Measurements from ENCODE around the gene OR10A5. TPM values are rescaled to one million over a fixed set of nuclear protein-coding genes. Genes with fewer than 3 reads are reported as not detected.

Gene OR10A5
- total RNA-seq, 1 experiment from 2014 or later = not detected

DNA sequence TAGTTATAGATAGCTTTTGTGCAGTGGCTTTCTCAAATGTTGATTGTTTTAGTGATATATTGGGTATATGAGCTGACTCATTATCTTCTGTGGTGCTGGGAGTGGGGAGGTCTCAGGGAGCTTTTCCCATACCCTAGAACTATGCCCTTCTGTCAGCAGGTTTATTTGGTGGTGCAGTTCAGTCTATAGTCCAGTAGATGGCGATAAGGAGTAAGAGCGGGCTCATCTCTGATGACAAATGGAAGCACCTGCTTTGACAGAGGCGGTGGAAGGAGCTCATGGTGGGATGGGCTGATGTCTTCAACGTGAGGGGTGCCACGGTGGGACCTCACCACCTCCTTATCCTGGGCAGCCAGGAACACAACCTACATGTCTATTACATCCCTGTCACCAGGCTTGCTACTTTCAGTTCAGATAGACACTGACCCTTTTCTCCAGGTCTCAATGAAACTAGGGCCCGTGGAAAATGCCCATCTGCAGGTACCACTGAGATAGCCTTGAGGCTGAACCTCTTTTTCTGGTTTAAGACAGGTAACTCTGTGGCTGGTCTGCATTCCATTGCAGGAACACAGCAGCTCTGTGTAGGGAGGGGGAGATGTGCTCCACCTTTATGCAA, 33.0 kb upstream of the OR10A5 start:
- intact Hi-C loops (cut with micrococcal nuclease; ENCODE audit: unreplicated experiment) = no loop called here
- Histone ChIP-seq H3K4me3 (no peak overlapping the region), H3K9me3 (ENCODE audit: insufficient read depth, low read depth) (no peaks in the 10 kb centered on the region), H3K79me2 (ENCODE audit: low read depth) (no peaks in the 10 kb centered on the region), H3F3A (ENCODE audit: insufficient read depth, low read depth) (no peaks in the 10 kb centered on the region), H3K9me2 (ENCODE audit: insufficient read depth) (no peaks in the 10 kb centered on the region), H3K36me3 (ENCODE audit: low read depth) (no peaks in the 10 kb centered on the region), H4K20me1 (ENCODE audit: insufficient read depth) (no peaks in the 10 kb centered on the region), H3K27me3 (ENCODE audit: insufficient read depth, low read depth) (no peaks in the 10 kb centered on the region), H3K4me2 (no peak overlapping the region), H3K27ac (no peak overlapping the region), H2AFZ (no peak overlapping the region), H3K4me1 (replicated peaks; ENCODE audit: insufficient read depth) (no peaks in the 10 kb centered on the region)
- ChIA-PET POLR2A (ENCODE audit: unreplicated experiment) (no interaction called here), CTCF (no interaction called here)
- BruUV-seq (replicated peaks) = no TSS peak
- TF ChIP-seq, protein P1, sequence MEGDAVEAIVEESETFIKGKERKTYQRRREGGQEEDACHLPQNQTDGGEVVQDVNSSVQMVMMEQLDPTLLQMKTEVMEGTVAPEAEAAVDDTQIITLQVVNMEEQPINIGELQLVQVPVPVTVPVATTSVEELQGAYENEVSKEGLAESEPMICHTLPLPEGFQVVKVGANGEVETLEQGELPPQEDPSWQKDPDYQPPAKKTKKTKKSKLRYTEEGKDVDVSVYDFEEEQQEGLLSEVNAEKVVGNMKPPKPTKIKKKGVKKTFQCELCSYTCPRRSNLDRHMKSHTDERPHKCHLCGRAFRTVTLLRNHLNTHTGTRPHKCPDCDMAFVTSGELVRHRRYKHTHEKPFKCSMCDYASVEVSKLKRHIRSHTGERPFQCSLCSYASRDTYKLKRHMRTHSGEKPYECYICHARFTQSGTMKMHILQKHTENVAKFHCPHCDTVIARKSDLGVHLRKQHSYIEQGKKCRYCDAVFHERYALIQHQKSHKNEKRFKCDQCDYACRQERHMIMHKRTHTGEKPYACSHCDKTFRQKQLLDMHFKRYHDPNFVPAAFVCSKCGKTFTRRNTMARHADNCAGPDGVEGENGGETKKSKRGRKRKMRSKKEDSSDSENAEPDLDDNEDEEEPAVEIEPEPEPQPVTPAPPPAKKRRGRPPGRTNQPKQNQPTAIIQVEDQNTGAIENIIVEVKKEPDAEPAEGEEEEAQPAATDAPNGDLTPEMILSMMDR (conservative IDR thresholded peaks at IDR 0.05) = peak; percentile 85
- no peak for TF ChIP-seq EZH2 (IDR thresholded peaks at IDR 0.05; ENCODE audit: low read depth)
- peak; percentile 11 to 31 for DNase-seq

DNA sequence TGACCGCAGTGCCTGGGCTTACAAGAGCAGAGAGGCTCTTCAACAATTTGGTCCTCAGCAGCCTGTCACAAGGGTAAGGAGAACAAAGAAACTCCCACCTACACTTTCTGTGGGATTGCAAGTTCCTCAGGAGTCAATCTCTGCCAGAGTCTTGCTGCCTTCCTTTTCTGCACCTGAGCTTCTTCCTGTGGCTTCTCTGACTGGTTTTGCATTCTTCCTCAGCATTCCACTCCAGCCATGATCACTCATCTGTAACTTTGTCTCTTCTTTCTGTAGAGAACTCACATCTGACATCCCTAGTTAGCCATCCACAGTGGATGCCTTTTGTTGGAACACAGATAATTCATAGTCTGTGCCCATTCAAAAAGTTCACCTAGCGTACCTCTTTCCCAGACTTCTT, 31.8 kb upstream of the OR10A5 start:
- no peaks in the 10 kb centered on the region for H3K79me2 ChIP-seq (ENCODE audit: low read depth)
- no peaks in the 10 kb centered on the region for H3K36me3 ChIP-seq (ENCODE audit: low read depth)
- no peak overlapping the region for H3K4me3 ChIP-seq
- ChIA-PET POLR2A (ENCODE audit: unreplicated experiment) (no interaction called here), CTCF (no interaction called here)
- H3K4me2 ChIP-seq = no peak overlapping the region
- no peaks in the 10 kb centered on the region for H3K4me1 ChIP-seq (replicated peaks; ENCODE audit: insufficient read depth)
- no peaks in the 10 kb centered on the region for H4K20me1 ChIP-seq (ENCODE audit: insufficient read depth)
- no peaks in the 10 kb centered on the region for H3K9me2 ChIP-seq (ENCODE audit: insufficient read depth)
- no TSS peak for BruUV-seq (replicated peaks)
- no peaks in the 10 kb centered on the region for H3F3A ChIP-seq (ENCODE audit: insufficient read depth, low read depth)
- no peak overlapping the region for H2AFZ ChIP-seq
- no peak overlapping the region for H3K27ac ChIP-seq
- H3K9me3 ChIP-seq (ENCODE audit: insufficient read depth, low read depth) = no peaks in the 10 kb centered on the region
- TF ChIP-seq EZH2 (IDR thresholded peaks at IDR 0.05; ENCODE audit: low read depth) = no peak
- TF ChIP-seq, protein P1 (conservative IDR thresholded peaks at IDR 0.05) = no peak
- DNase-seq = no peak
- H3K27me3 ChIP-seq (ENCODE audit: insufficient read depth, low read depth) = no peaks in the 10 kb centered on the region
- intact Hi-C loops (cut with micrococcal nuclease; ENCODE audit: unreplicated experiment) = no loop called here

DNA sequence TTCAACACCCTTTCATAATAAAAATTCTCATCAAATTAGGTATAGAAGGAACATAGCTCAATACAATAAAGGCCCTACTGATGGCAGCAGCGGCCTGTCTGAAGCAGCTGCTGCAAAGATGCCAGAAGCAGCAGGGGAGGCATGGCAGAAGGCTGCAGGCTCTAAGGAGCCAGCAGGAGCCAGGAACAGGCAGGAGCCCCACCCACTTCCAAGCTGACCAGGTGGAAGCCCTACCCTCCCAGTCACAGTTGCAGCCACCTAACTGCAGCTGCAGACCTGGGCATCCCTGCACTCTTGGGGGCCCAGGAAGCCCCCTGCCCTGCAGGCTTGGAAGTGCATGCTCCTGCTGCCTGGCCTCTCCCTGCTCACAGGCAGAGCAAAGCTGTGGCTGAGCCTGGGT, 27.8 kb upstream of the OR10A5 start:
- CTCF ChIA-PET = no interaction called here

More for the DNA sequence above, 27.8 kb upstream of the OR10A5 start:
- Histone ChIP-seq H3K79me2 (ENCODE audit: low read depth) (no peaks in the 10 kb centered on the region), H3K9me2 (ENCODE audit: insufficient read depth) (no peaks in the 10 kb centered on the region), H3F3A (ENCODE audit: insufficient read depth, low read depth) (no peaks in the 10 kb centered on the region), H4K20me1 (ENCODE audit: insufficient read depth) (no peaks in the 10 kb centered on the region), H3K36me3 (ENCODE audit: low read depth) (no peaks in the 10 kb centered on the region), H3K27me3 (ENCODE audit: insufficient read depth, low read depth) (no peaks in the 10 kb centered on the region), H3K4me1 (replicated peaks; ENCODE audit: insufficient read depth) (no peaks in the 10 kb centered on the region), H3K27ac (no peak overlapping the region), H3K9me3 (ENCODE audit: insufficient read depth, low read depth) (no peaks in the 10 kb centered on the region), H3K4me3 (no peak overlapping the region), H2AFZ (no peak overlapping the region), H3K4me2 (no peak overlapping the region)
- intact Hi-C loops (cut with micrococcal nuclease; ENCODE audit: unreplicated experiment) = no loop called here
- POLR2A ChIA-PET (ENCODE audit: unreplicated experiment) = no interaction called here
- BruUV-seq (replicated peaks) = no TSS peak
- TF ChIP-seq EZH2 (IDR thresholded peaks at IDR 0.05; ENCODE audit: low read depth) = no peak
- TF ChIP-seq, protein P1 (conservative IDR thresholded peaks at IDR 0.05) = no peak
- DNase-seq = peak in 1 of 2 experiments; percentile 4

All from PC-9 (cell line).